D721Med (cell line): Measurements from ENCODE around the gene TMEM140.

Experiments used
- DNase-seq: peaks from one replicate; pipeline ENCODE4 v3.0.0; 2011; ENCODE audit warnings: low spot score; ENCODE audit not compliant: insufficient read length
- FAIRE-seq: peaks from 2 replicates; lab custom pipeline; 2011; peaks lifted over from hg19 to GRCh38; lab: Jason Lieb, UNC
- CTCF ChIP-seq: IDR thresholded peaks from 2 replicates; pipeline ENCODE4 v1.5.1; 2012; ENCODE audit warnings: mild to moderate bottlenecking, control low read depth; ENCODE audit not compliant: insufficient read depth; ENCODE audit errors: missing control alignments

TMEM140 gene

GRCh38 chr7:135147341-135147898 lies 452 bp upstream of the TMEM140 start:
- DNase-seq (no peak), FAIRE-seq (no peak)

GRCh38 chr7:135150072-135150782 lies 2.4 kb downstream of the TMEM140 start:
- no peak for DNase-seq
- FAIRE-seq: no peak
- TF ChIP-seq CTCF: no peak

More at GRCh38 chr7:135147341-135147898, 452 bp upstream of the TMEM140 start:
- no peak for TF ChIP-seq CTCF

- no peak for DNase-seq
- FAIRE-seq: no peak
- no peak for TF ChIP-seq CTCF
These were observed 3.3 kb downstream of the TMEM140 start for GRCh38 chr7:135151132-135151531.

GRCh38 chr7:135151533-135151932 lies 3.7 kb downstream of the TMEM140 start:
- FAIRE-seq (no peak), DNase-seq (no peak)
- TF ChIP-seq CTCF: no peak

GRCh38 chr7:135152442-135152841 lies 4.6 kb downstream of the TMEM140 start:
- TF ChIP-seq CTCF: no peak
- FAIRE-seq: no peak
- DNase-seq: no peak

- no peak for TF ChIP-seq CTCF
- DNase-seq (no peak), FAIRE-seq (no peak)
These were observed 6.9 kb downstream of the TMEM140 start for GRCh38 chr7:135154734-135155133.

- FAIRE-seq (no peak), DNase-seq (no peak)
- no peak for TF ChIP-seq CTCF
These were observed 8.4 kb downstream of the TMEM140 start for GRCh38 chr7:135156290-135156689.
